Right lobe of liver (tissue), 4 donors: ENCODE data around the gene RASSF10.

ENCODE experiments used
- POLR2A ChIP-seq: fragments of 450-650 bp; IDR thresholded peaks from one replicate; pipeline ENCODE4 v1.6.1; 2017; ENCODE audit warnings: antibody characterized with exemption, mild to moderate bottlenecking
- TF ChIP-seq, protein P1 (sequence below), 4 donors: fragments of 200-600 bp in 3 of 4; fragments of 450-650 bp in 1 of 4; IDR thresholded peaks; one replicate each; pipeline versions ENCODE4 v1.5.1 to v1.8.0; 2016 to 2022; ENCODE audit warnings: antibody characterized with exemption in 4 of 4, mild to moderate bottlenecking in 2 of 4
- donor health status: DM: no; HTN: no; CAD: no.
- donor health status: DM: no; HTN: no; CAD: no.
- donor health status: DM: no; HTN: yes; CAD: no.

GRCh38 chr11:13055200-13055599 is 46.1 kb downstream of the RASSF10 start:
- no peak for TF ChIP-seq POLR2A
- TF ChIP-seq, protein P1, sequence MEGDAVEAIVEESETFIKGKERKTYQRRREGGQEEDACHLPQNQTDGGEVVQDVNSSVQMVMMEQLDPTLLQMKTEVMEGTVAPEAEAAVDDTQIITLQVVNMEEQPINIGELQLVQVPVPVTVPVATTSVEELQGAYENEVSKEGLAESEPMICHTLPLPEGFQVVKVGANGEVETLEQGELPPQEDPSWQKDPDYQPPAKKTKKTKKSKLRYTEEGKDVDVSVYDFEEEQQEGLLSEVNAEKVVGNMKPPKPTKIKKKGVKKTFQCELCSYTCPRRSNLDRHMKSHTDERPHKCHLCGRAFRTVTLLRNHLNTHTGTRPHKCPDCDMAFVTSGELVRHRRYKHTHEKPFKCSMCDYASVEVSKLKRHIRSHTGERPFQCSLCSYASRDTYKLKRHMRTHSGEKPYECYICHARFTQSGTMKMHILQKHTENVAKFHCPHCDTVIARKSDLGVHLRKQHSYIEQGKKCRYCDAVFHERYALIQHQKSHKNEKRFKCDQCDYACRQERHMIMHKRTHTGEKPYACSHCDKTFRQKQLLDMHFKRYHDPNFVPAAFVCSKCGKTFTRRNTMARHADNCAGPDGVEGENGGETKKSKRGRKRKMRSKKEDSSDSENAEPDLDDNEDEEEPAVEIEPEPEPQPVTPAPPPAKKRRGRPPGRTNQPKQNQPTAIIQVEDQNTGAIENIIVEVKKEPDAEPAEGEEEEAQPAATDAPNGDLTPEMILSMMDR (IDR thresholded peaks at IDR 0.05) = no peak
